Esophagus (tissue), 2 donors: ENCODE measurements around the gene ZNF646. TPM values are rescaled to one million over a fixed set of nuclear protein-coding genes. Genes with fewer than 3 reads are reported as not detected.

Source experiments
- H3K27ac ChIP-seq, 2 donors: one replicate each; pipeline ENCODE4 v1.5.1; 2013; ENCODE audit warnings: low read depth in 2 of 2, mild to moderate bottlenecking in 2 of 2, inconsistent platforms in 1 of 2, low read length in 1 of 2, moderate library complexity in 1 of 2
- H3K27me3 ChIP-seq, 2 donors: one replicate each; pipeline ENCODE4 v1.6.1; 2013; ENCODE audit warnings: low read length in 2 of 2, control low read depth in 1 of 2, mild to moderate bottlenecking in 1 of 2; ENCODE audit not compliant: insufficient read depth in 2 of 2, control insufficient read depth in 1 of 2
- H3K36me3 ChIP-seq, 2 donors: one replicate each; pipeline ENCODE4 v1.6.1; 2013; ENCODE audit warnings: low read length in 1 of 2; ENCODE audit not compliant: control insufficient read depth in 2 of 2, insufficient read depth in 2 of 2
- H3K4me1 ChIP-seq, 2 donors: one replicate each; pipeline ENCODE4 v1.6.1; 2013; ENCODE audit warnings: low read length in 1 of 2; ENCODE audit not compliant: control insufficient read depth in 2 of 2, insufficient read depth in 2 of 2
- H3K4me3 ChIP-seq, 2 donors: one replicate each; pipeline ENCODE4 v1.5.1; 2013; ENCODE audit warnings: low read length in 2 of 2, mild to moderate bottlenecking in 2 of 2, low read depth in 1 of 2, moderate library complexity in 1 of 2
- H3K9me3 ChIP-seq, 2 donors: one replicate each; pipeline ENCODE4 v1.6.1; 2013; ENCODE audit warnings: mild to moderate bottlenecking in 2 of 2, low read depth in 1 of 2, low read length in 1 of 2, moderate library complexity in 1 of 2; ENCODE audit not compliant: control insufficient read depth in 2 of 2, insufficient read depth in 1 of 2
- WGBS, 2 donors: extraction: QIAGEN DNeasy Blood & Tissue Kit; methylation state at CpG; one replicate each; pipeline ENCODE4 v1.1.7; 2013; 5-methylcytosine and 5-hydroxymethylcytosine counted together
- polyA plus RNA-seq, 2 donors: library from polyadenylated mRNA; stranded (reverse); fragments of 200-250 nt; gene quantifications; one replicate each; pipeline ENCODE4 v1.2.3, GENCODE V29; 2013
- donor health status: healthy with polysubstance abuse.
- donor health status: Bipolar disorder and iron deficiency.

Gene ZNF646
- polyA plus RNA-seq, 2 donors = 3.4 to 8.1 TPM

GRCh38 chr16:31113121-31114120 lies 39.2 kb downstream of the ZNF646 start:
- Histone ChIP-seq H3K27ac (peak overlapping the region; percentile 71 to 87), H3K4me1 (peaks cover 3 to 27% of the 10 kb centered on the region in 2 donors)
- 52 to 60% methylated on average over 5 of the region's 5 CpGs for WGBS, 2 donors

GRCh38 chr16:31114468-31114867 lies 40.2 kb downstream of the ZNF646 start:
- peak overlapping the region; percentile 47 to 56 for H3K27ac ChIP-seq
- H3K4me1 ChIP-seq = peaks cover 0 to 20% of the 10 kb centered on the region in 2 donors
- H3K4me3 ChIP-seq = no peak overlapping the region
- H3K27me3 ChIP-seq = no peaks in the 10 kb centered on the region
- peaks cover 12 to 24% of the 10 kb centered on the region in 2 donors for H3K36me3 ChIP-seq
- 48 to 56% methylated on average over 8 of the region's 8 CpGs for WGBS, 2 donors
- no peaks in the 10 kb centered on the region for H3K9me3 ChIP-seq

More at GRCh38 chr16:31113121-31114120, 39.2 kb downstream of the ZNF646 start:
- Histone ChIP-seq H3K4me3 (no peak overlapping the region), H3K27me3 (no peaks in the 10 kb centered on the region), H3K9me3 (no peaks in the 10 kb centered on the region), H3K36me3 (peaks cover 12 to 26% of the 10 kb centered on the region in 2 donors)

- peaks cover 0 to 4% of the 10 kb centered on the region in 2 donors for H3K4me1 ChIP-seq
- 0 to 1% methylated on average over 64 to 68 of the region's 68 CpGs for WGBS, 2 donors
- H3K9me3 ChIP-seq = no peaks in the 10 kb centered on the region
- peak within 1 kb of the TSS; percentile 92 to 96 for H3K27ac ChIP-seq
- H3K36me3 ChIP-seq = peaks cover 8 to 12% of the 10 kb centered on the region in 2 donors
- no peaks in the 10 kb centered on the region for H3K27me3 ChIP-seq
- H3K4me3 ChIP-seq = peak within 1 kb of the TSS; percentile 58 to 82
These were observed 43.4 kb downstream of the ZNF646 start, which contains the start of gene KAT8 for GRCh38 chr16:31117384-31118222. Gene KAT8, plus strand, starts transcription at chr16:31117664. Its CDS starts 18 bp downstream, at chr16:31117682.

- Histone ChIP-seq H3K4me1 (peaks cover 0 to 2% of the 10 kb centered on the region in 2 donors), H3K4me3 (peak overlapping the region; percentile 52 to 58), H3K9me3 (no peaks in the 10 kb centered on the region), H3K36me3 (peaks cover 8 to 12% of the 10 kb centered on the region in 2 donors), H3K27me3 (no peaks in the 10 kb centered on the region), H3K27ac (peak overlapping the region; percentile 92 to 96)
- 47 to 50% methylated on average over 9 of the region's 9 CpGs for WGBS, 2 donors
These were observed 44.3 kb downstream of the ZNF646 start for GRCh38 chr16:31118223-31119155.

GRCh38 chr16:31120129-31120528 lies 45.9 kb downstream of the ZNF646 start:
- Histone ChIP-seq H3K36me3 (peaks cover 8 to 12% of the 10 kb centered on the region in 2 donors), H3K27ac (no peak overlapping the region)

GRCh38 chr16:31125844-31126243 lies 51.6 kb downstream of the ZNF646 start:
- Histone ChIP-seq H3K27ac (no peak overlapping the region), H3K27me3 (no peaks in the 10 kb centered on the region), H3K9me3 (no peaks in the 10 kb centered on the region), H3K4me1 (peaks cover 4 to 15% of the 10 kb centered on the region in 2 donors), H3K36me3 (peaks cover 10 to 14% of the 10 kb centered on the region in 2 donors), H3K4me3 (no peak overlapping the region)
- 89 to 92% methylated on average over 3 of the region's 3 CpGs for WGBS, 2 donors

More at GRCh38 chr16:31120129-31120528, 45.9 kb downstream of the ZNF646 start:
- Histone ChIP-seq H3K27me3 (no peaks in the 10 kb centered on the region), H3K9me3 (no peaks in the 10 kb centered on the region), H3K4me1 (peaks cover 0 to 2% of the 10 kb centered on the region in 2 donors), H3K4me3 (no peak overlapping the region)
- 93 to 95% methylated on average over 16 of the region's 16 CpGs for WGBS, 2 donors

- H3K4me3 ChIP-seq = no peak overlapping the region
- H3K27me3 ChIP-seq = no peaks in the 10 kb centered on the region
- H3K9me3 ChIP-seq = no peaks in the 10 kb centered on the region
- 91 to 92% methylated on average over 13 of the region's 13 CpGs for WGBS, 2 donors
- H3K4me1 ChIP-seq = peaks cover 8 to 24% of the 10 kb centered on the region in 2 donors
- peak overlapping the region in 1 of 2 donors; percentile 5 for H3K27ac ChIP-seq
- peaks cover 6 to 26% of the 10 kb centered on the region in 2 donors for H3K36me3 ChIP-seq
These were observed 53.0 kb downstream of the ZNF646 start for GRCh38 chr16:31127182-31127581.

GRCh38 chr16:31128711-31129567 lies 54.7 kb downstream of the ZNF646 start:
- H3K9me3 ChIP-seq = no peaks in the 10 kb centered on the region
- peak overlapping the region; percentile 92 to 93 for H3K27ac ChIP-seq
- H3K4me1 ChIP-seq = peaks cover 8 to 37% of the 10 kb centered on the region in 2 donors
- no peaks in the 10 kb centered on the region for H3K27me3 ChIP-seq
- H3K4me3 ChIP-seq = no peak overlapping the region
- peaks cover 6 to 40% of the 10 kb centered on the region in 2 donors for H3K36me3 ChIP-seq
- 57 to 61% methylated on average over 14 of the region's 14 CpGs for WGBS, 2 donors
